GM12878 (cell line): ENCODE results near the gene MST1. TPM values are rescaled to one million over a fixed set of nuclear protein-coding genes. Genes with fewer than 3 reads are reported as not detected.

Experiments used
- EZH2 ChIP-seq: IDR thresholded peaks from 2 replicates; pipeline ENCODE4 v1.6.1; 2012; ENCODE audit warnings: low read depth, mild to moderate bottlenecking, control low read depth, inconsistent platforms, low read length, borderline replicate concordance; ENCODE audit not compliant: control insufficient read depth
- GATAD2B ChIP-seq: fragments of 450-650 bp; conservative IDR thresholded peaks from 2 replicates; pipeline ENCODE4 v1.6.1; 2017; ENCODE audit warnings: low read depth, mild to moderate bottlenecking, moderate library complexity
- HDAC2 ChIP-seq: fragments of 200-600 bp; sonication (generic); IDR thresholded peaks from 2 replicates; pipeline ENCODE4 v1.6.1; 2017
- HSF1 ChIP-seq: fragments of 150-350 bp; IDR thresholded peaks from 2 replicates; pipeline ENCODE4 v1.6.1; 2014; ENCODE audit warnings: mild to moderate bottlenecking, low read depth, low read length
- RB1 ChIP-seq: fragments of 450-650 bp; formaldehyde crosslinking; IDR thresholded peaks from 2 replicates; pipeline ENCODE4 v1.6.1; 2017; ENCODE audit warnings: mild to moderate bottlenecking, borderline replicate concordance
- SMAD1 ChIP-seq: fragments of 450-650 bp; IDR thresholded peaks from 2 replicates; pipeline ENCODE4 v1.6.1; 2018; ENCODE audit warnings: mild to moderate bottlenecking, low read depth; ENCODE audit not compliant: partially characterized antibody
- SP1 ChIP-seq: IDR thresholded peaks from one replicate; pipeline ENCODE4 v1.6.1; 2011; ENCODE audit warnings: low read depth, low read length
- polyA plus RNA-seq, 11 experiments: library from polyadenylated mRNA; depleted of rRNA in 4 of 11; unstranded in 6 of 11; stranded (reverse) in 5 of 11; fragments of >200 nt; fragmentation: Nextera tagmentation in 4 of 11; fragmentation: Illumina TruSeq in 1 of 11; extraction: Ambion mirVana in 4 of 11; extraction: Trizol in 1 of 11; gene quantifications; 1 replicate in 1 of 11; 2 replicates in 10 of 11; pipeline versions ENCODE4 v1.2.1 to v1.2.3, GENCODE V29; 2011 to 2016; ENCODE audit warnings: inconsistent platforms in 2 of 11, missing spikeins in 2 of 11, low read depth in 1 of 11
- total RNA-seq, 4 experiments: library from RNA; depleted of rRNA in 3 of 4; stranded (reverse); fragments of >200 nt in 3 of 4; fragmentation: Illumina TruSeq in 1 of 4; extraction: Trizol in 1 of 4; gene quantifications; 2 replicates each; pipeline versions ENCODE4 v1.2.1 to v1.2.3, GENCODE V29; 2013 to 2021
- TF ChIP-seq, protein P1 (sequence below): IDR thresholded peaks from 2 replicates; pipeline ENCODE4 v1.6.1; 2012; ENCODE audit warnings: mild to moderate bottlenecking, low read depth, low read length

The MST1 gene
- total and polyA plus RNA-seq, 10 of the 15 experiments (the other 5 are each of a cell fraction or from before 2014, with no cell fraction given) = 1.2 to 25.5 (median 4.1) TPM

DNA sequence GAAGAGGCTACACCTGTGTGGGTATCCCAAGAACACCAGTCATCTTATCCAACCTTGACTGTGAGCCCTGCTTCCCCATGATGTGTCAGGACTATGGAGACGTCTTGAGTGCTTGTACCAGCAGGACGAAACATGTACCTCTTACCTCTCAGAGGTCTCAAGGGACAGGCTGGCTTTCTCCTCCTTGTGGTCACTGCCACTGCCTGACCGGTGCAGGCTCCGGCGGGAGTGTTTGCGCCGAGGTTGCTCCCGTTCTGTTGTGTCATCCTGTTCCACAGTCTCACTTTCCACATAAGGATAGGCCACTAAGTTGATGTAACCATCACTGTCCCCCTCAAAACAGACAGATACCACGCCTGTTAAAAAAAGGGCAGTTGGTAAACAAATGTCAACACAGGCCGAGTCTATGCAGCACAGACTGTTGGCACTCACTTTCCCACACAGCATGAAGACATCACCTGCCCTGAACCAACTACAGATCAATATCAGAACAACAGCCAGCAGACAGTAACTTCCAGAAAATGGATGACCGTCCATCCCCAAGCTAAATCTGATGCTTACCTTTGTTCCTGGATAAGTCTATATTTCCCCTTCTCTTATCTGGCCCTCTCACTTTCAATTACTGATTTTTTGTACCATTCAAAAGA lies 48.9 kb upstream of the MST1 start (continued):
- TF ChIP-seq EZH2 = no peak
- no peak for TF ChIP-seq HDAC2
- TF ChIP-seq, protein P1, sequence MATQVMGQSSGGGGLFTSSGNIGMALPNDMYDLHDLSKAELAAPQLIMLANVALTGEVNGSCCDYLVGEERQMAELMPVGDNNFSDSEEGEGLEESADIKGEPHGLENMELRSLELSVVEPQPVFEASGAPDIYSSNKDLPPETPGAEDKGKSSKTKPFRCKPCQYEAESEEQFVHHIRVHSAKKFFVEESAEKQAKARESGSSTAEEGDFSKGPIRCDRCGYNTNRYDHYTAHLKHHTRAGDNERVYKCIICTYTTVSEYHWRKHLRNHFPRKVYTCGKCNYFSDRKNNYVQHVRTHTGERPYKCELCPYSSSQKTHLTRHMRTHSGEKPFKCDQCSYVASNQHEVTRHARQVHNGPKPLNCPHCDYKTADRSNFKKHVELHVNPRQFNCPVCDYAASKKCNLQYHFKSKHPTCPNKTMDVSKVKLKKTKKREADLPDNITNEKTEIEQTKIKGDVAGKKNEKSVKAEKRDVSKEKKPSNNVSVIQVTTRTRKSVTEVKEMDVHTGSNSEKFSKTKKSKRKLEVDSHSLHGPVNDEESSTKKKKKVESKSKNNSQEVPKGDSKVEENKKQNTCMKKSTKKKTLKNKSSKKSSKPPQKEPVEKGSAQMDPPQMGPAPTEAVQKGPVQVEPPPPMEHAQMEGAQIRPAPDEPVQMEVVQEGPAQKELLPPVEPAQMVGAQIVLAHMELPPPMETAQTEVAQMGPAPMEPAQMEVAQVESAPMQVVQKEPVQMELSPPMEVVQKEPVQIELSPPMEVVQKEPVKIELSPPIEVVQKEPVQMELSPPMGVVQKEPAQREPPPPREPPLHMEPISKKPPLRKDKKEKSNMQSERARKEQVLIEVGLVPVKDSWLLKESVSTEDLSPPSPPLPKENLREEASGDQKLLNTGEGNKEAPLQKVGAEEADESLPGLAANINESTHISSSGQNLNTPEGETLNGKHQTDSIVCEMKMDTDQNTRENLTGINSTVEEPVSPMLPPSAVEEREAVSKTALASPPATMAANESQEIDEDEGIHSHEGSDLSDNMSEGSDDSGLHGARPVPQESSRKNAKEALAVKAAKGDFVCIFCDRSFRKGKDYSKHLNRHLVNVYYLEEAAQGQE = no peak
- no peak for TF ChIP-seq RB1
- no peak for TF ChIP-seq HSF1
- no peak for TF ChIP-seq GATAD2B
- TF ChIP-seq SP1 = no peak
- TF ChIP-seq SMAD1 = no peak
- TF ChIP-seq, all 136 proteins: peak for 0
